ENCODE results near the gene STXBP5.

The STXBP5 gene

GRCh38 chr6:147204060-147204785 lies at the start of gene STXBP5:
Gene STXBP5 (plus strand): TSS chr6:147204417. CDS start chr6:147204533, 116 bp downstream.
- FAIRE-seq, result no peak

- no peak for FAIRE-seq
These were observed 49.8 kb upstream of the STXBP5 start for GRCh38 chr6:147154454-147154853.

GRCh38 chr6:147156218-147156617 lies 48.0 kb upstream of the STXBP5 start:
- no peak for FAIRE-seq

- no peak for FAIRE-seq
These were observed 47.3 kb upstream of the STXBP5 start for GRCh38 chr6:147156799-147157382.

- no peak for FAIRE-seq
These were observed 46.3 kb upstream of the STXBP5 start for GRCh38 chr6:147157930-147158329.

GRCh38 chr6:147158881-147159280 lies 45.3 kb upstream of the STXBP5 start:
- no peak for FAIRE-seq

- no peak for FAIRE-seq
These were observed 44.5 kb upstream of the STXBP5 start for GRCh38 chr6:147159536-147160374.

- no peak for FAIRE-seq
These were observed 43.6 kb upstream of the STXBP5 start for GRCh38 chr6:147160593-147160992.

GRCh38 chr6:147161253-147161973 lies 42.8 kb upstream of the STXBP5 start:
- FAIRE-seq, result no peak

GRCh38 chr6:147161974-147162495 lies 42.2 kb upstream of the STXBP5 start:
- peak; percentile 11 for FAIRE-seq

- FAIRE-seq, result no peak
These were observed 39.5 kb upstream of the STXBP5 start for GRCh38 chr6:147164761-147165160.

- FAIRE-seq, result no peak
These were observed 37.8 kb upstream of the STXBP5 start for GRCh38 chr6:147166360-147166944.

- FAIRE-seq, result no peak
These were observed 37.2 kb upstream of the STXBP5 start for GRCh38 chr6:147166992-147167391.

- no peak for FAIRE-seq
These were observed 36.4 kb upstream of the STXBP5 start for GRCh38 chr6:147167576-147168461.

- no peak for FAIRE-seq
These were observed 34.7 kb upstream of the STXBP5 start for GRCh38 chr6:147169529-147169928.

GRCh38 chr6:147170269-147170668 lies 33.9 kb upstream of the STXBP5 start:
- FAIRE-seq, result no peak

GRCh38 chr6:147173140-147173539 lies 31.1 kb upstream of the STXBP5 start:
- no peak for FAIRE-seq

GRCh38 chr6:147173675-147174308 lies 30.4 kb upstream of the STXBP5 start:
- no peak for FAIRE-seq

- no peak for FAIRE-seq
These were observed 27.4 kb upstream of the STXBP5 start for GRCh38 chr6:147176795-147177194.

- FAIRE-seq, result no peak
These were observed 26.9 kb upstream of the STXBP5 start for GRCh38 chr6:147177286-147177685.

GRCh38 chr6:147178355-147178754 lies 25.9 kb upstream of the STXBP5 start:
- no peak for FAIRE-seq
